Adrenal gland (tissue), 5 donors: Measurements from ENCODE around the gene KIZ.

Experiments
- POLR2A ChIP-seq, 2 donors: fragments of 450-650 bp; IDR thresholded peaks; one replicate each; pipeline ENCODE4 v1.6.1; 2017; ENCODE audit warnings: antibody characterized with exemption in 2 of 2, mild to moderate bottlenecking in 2 of 2, moderate library complexity in 1 of 2
- TF ChIP-seq, protein P1 (sequence below), 6 experiments: fragments of 450-650 bp in 4 of 6; fragments of 200-600 bp in 2 of 6; sonication (generic) in 1 of 6; IDR thresholded peaks; 1 replicate in 5 of 6; 2 replicates in 1 of 6; pipeline versions ENCODE4 v1.5.1 to v1.8.0; 2016 to 2021; ENCODE audit warnings: antibody characterized with exemption in 6 of 6, mild to moderate bottlenecking in 2 of 6, moderate library complexity in 1 of 6
- donor health status: DM: no; HTN: no; CAD: no.

GRCh38 chr20:21159658-21160380 lies 33.9 kb downstream of the KIZ start:
- TF ChIP-seq, protein P1, sequence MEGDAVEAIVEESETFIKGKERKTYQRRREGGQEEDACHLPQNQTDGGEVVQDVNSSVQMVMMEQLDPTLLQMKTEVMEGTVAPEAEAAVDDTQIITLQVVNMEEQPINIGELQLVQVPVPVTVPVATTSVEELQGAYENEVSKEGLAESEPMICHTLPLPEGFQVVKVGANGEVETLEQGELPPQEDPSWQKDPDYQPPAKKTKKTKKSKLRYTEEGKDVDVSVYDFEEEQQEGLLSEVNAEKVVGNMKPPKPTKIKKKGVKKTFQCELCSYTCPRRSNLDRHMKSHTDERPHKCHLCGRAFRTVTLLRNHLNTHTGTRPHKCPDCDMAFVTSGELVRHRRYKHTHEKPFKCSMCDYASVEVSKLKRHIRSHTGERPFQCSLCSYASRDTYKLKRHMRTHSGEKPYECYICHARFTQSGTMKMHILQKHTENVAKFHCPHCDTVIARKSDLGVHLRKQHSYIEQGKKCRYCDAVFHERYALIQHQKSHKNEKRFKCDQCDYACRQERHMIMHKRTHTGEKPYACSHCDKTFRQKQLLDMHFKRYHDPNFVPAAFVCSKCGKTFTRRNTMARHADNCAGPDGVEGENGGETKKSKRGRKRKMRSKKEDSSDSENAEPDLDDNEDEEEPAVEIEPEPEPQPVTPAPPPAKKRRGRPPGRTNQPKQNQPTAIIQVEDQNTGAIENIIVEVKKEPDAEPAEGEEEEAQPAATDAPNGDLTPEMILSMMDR (IDR thresholded peaks at IDR 0.05): no peak
- TF ChIP-seq POLR2A (IDR thresholded peaks at IDR 0.05): no peak
